Activated T-cell treated with anti-CD3 and anti-CD28 coated beads, Interleukin-2, amount 50 U/mL, for 1 hour (primary cell): ENCODE measurements around the gene GALNT7.
"Not testable (repeated sequence)": the region's sequence is repeated elsewhere in the genome, so short reads cannot be mapped to it uniquely, and the experiment has no call there.

Experiments used
- DNase-seq: peaks from one replicate; pipeline ENCODE4 v3.0.0-alpha.2; 2020

Gene GALNT7

GRCh38 chr4:173199553-173199952 is 30.9 kb downstream of the GALNT7 start:
- no peak for DNase-seq

GRCh38 chr4:173200103-173200884 is 31.7 kb downstream of the GALNT7 start:
- no peak for DNase-seq

- no peak for DNase-seq
Observed at GRCh38 chr4:173202395-173202794, 33.8 kb downstream of the GALNT7 start.

GRCh38 chr4:173205656-173206055 is 37.0 kb downstream of the GALNT7 start:
- no peak for DNase-seq

- no peak for DNase-seq
Observed at GRCh38 chr4:173208420-173208819, 39.8 kb downstream of the GALNT7 start.

GRCh38 chr4:173211222-173211621 is 42.6 kb downstream of the GALNT7 start:
- DNase-seq, result no peak

- no peak for DNase-seq
Observed at GRCh38 chr4:173211838-173212237, 43.2 kb downstream of the GALNT7 start.

- DNase-seq, result no peak
Observed at GRCh38 chr4:173212379-173212778, 43.8 kb downstream of the GALNT7 start.

- DNase-seq, result no peak
Observed at GRCh38 chr4:173213296-173213695, 44.7 kb downstream of the GALNT7 start.

GRCh38 chr4:173214231-173214630 is 45.6 kb downstream of the GALNT7 start:
- no peak for DNase-seq

- DNase-seq, result no peak
Observed at GRCh38 chr4:173214661-173215060, 46.0 kb downstream of the GALNT7 start.

- no peak for DNase-seq
Observed at GRCh38 chr4:173217075-173217474, 48.5 kb downstream of the GALNT7 start.

GRCh38 chr4:173217727-173218126 is 49.1 kb downstream of the GALNT7 start:
- DNase-seq, result no peak

- DNase-seq, result no peak
Observed at GRCh38 chr4:173218411-173219125, 50.0 kb downstream of the GALNT7 start.

GRCh38 chr4:173219126-173219437 is 50.5 kb downstream of the GALNT7 start:
- not testable (repeated sequence) for DNase-seq

- DNase-seq, result no peak
Observed at GRCh38 chr4:173223743-173224142, 55.1 kb downstream of the GALNT7 start.

- no peak for DNase-seq
Observed at GRCh38 chr4:173226401-173226888, 57.8 kb downstream of the GALNT7 start.

GRCh38 chr4:173227756-173228155 is 59.1 kb downstream of the GALNT7 start:
- no peak for DNase-seq

GRCh38 chr4:173230062-173230461 is 61.5 kb downstream of the GALNT7 start:
- no peak for DNase-seq

- DNase-seq, result no peak
Observed at GRCh38 chr4:173231916-173232315, 63.3 kb downstream of the GALNT7 start.

- no peak for DNase-seq
Observed at GRCh38 chr4:173233857-173234256, 65.2 kb downstream of the GALNT7 start.

- DNase-seq, result no peak
Observed at GRCh38 chr4:173235050-173235449, 66.4 kb downstream of the GALNT7 start.

GRCh38 chr4:173236301-173236700 is 67.7 kb downstream of the GALNT7 start:
- DNase-seq, result no peak

GRCh38 chr4:173237152-173237551 is 68.5 kb downstream of the GALNT7 start:
- DNase-seq, result no peak
